Kidney capillary endothelial cell (primary cell): ENCODE data around the gene IL1RAPL2.
A peak's percentile ranks its signal among the peaks of the same experiment; 100 is the strongest.
"Not testable (repeated sequence)": the region's sequence is repeated elsewhere in the genome, so short reads cannot be mapped to it uniquely, and the experiment has no call there.

Experiments
- DNase-seq: peaks from one replicate; pipeline ENCODE4 v3.0.0-alpha.2; 2018; ENCODE audit warnings: low spot score

Gene IL1RAPL2

GRCh38 chrX:104565791-104566680, at the start of gene IL1RAPL2:
TSS of gene IL1RAPL2 (plus strand) at chrX:104566199.
- no peak for DNase-seq

GRCh38 chrX:104522386-104522785, 43.6 kb upstream of the IL1RAPL2 start:
- DNase-seq: no peak

GRCh38 chrX:104523858-104524257, 42.1 kb upstream of the IL1RAPL2 start:
- DNase-seq: no peak

- no peak for DNase-seq
These were observed 26.9 kb upstream of the IL1RAPL2 start for GRCh38 chrX:104539081-104539480.

GRCh38 chrX:104542447-104542846, 23.6 kb upstream of the IL1RAPL2 start:
- DNase-seq: not testable (repeated sequence)

- no peak for DNase-seq
These were observed 1.7 kb upstream of the IL1RAPL2 start for GRCh38 chrX:104564335-104564734.

- no peak for DNase-seq
These were observed 887 bp upstream of the IL1RAPL2 start for GRCh38 chrX:104564921-104565703.

- no peak for DNase-seq
These were observed 892 bp downstream of the IL1RAPL2 start for GRCh38 chrX:104566681-104567501.

GRCh38 chrX:104567506-104567905, 1.5 kb downstream of the IL1RAPL2 start:
- no peak for DNase-seq

GRCh38 chrX:104568304-104568915, 2.4 kb downstream of the IL1RAPL2 start:
- no peak for DNase-seq

GRCh38 chrX:104618106-104618895, 52.3 kb downstream of the IL1RAPL2 start:
- DNase-seq: no peak

- no peak for DNase-seq
These were observed 55.8 kb downstream of the IL1RAPL2 start for GRCh38 chrX:104621781-104622180.

- no peak for DNase-seq
These were observed 75.2 kb downstream of the IL1RAPL2 start for GRCh38 chrX:104641176-104641575.

GRCh38 chrX:104647084-104647483, 81.1 kb downstream of the IL1RAPL2 start:
- no peak for DNase-seq

GRCh38 chrX:104659005-104659744, 93.2 kb downstream of the IL1RAPL2 start:
- DNase-seq: no peak

- DNase-seq: no peak
These were observed 94.1 kb downstream of the IL1RAPL2 start for GRCh38 chrX:104660092-104660491.

- no peak for DNase-seq
These were observed 96.7 kb downstream of the IL1RAPL2 start for GRCh38 chrX:104662694-104663093.

GRCh38 chrX:104665691-104666090, 99.7 kb downstream of the IL1RAPL2 start:
- no peak for DNase-seq

- DNase-seq: peak; percentile 40
These were observed 102.6 kb downstream of the IL1RAPL2 start for GRCh38 chrX:104668550-104668949.

GRCh38 chrX:104669063-104669462, 103.1 kb downstream of the IL1RAPL2 start:
- no peak for DNase-seq
